Neuronal stem cell (in vitro differentiated cells): Measurements from ENCODE around the gene HYAL1.

Experiments used
- DNase-seq: peaks from one replicate; pipeline ENCODE4 v3.0.0-alpha.2; 2013; ENCODE audit warnings: low spot score
- H2AFZ ChIP-seq: one replicate; pipeline ENCODE4 v1.6.1; 2013; ENCODE audit warnings: mild to moderate bottlenecking, low read length, inconsistent platforms
- H2AK5ac ChIP-seq: 2 replicates; pipeline ENCODE4 v1.6.1; 2013; ENCODE audit warnings: low read depth, mild to moderate bottlenecking, inconsistent platforms, low read length, moderate library complexity, mixed read lengths
- H2BK120ac ChIP-seq: 2 replicates; pipeline ENCODE4 v1.6.1; 2013; ENCODE audit warnings: low read depth, mild to moderate bottlenecking, inconsistent platforms, low read length, moderate library complexity, mixed read lengths
- H2BK12ac ChIP-seq: one replicate; pipeline ENCODE4 v1.6.1; 2013; ENCODE audit warnings: low read length, inconsistent platforms
- H2BK15ac ChIP-seq: 2 replicates; pipeline ENCODE4 v1.6.1; 2013; ENCODE audit warnings: mild to moderate bottlenecking, low read length, inconsistent platforms, mixed read lengths
- H2BK5ac ChIP-seq: one replicate; pipeline ENCODE4 v1.6.1; 2013; ENCODE audit warnings: inconsistent platforms, mild to moderate bottlenecking, low read length, moderate library complexity
- H3K14ac ChIP-seq: one replicate; pipeline ENCODE4 v1.6.1; 2013; ENCODE audit warnings: low read length, inconsistent platforms
- H3K18ac ChIP-seq: 2 replicates; pipeline ENCODE4 v1.6.1; 2013; ENCODE audit warnings: low read length, inconsistent platforms
- H3K23ac ChIP-seq: 2 replicates; pipeline ENCODE4 v1.6.1; 2013; ENCODE audit warnings: low read depth, mild to moderate bottlenecking, mixed read lengths, low read length, inconsistent platforms; ENCODE audit not compliant: poor library complexity
- H3K27ac ChIP-seq: replicated peaks from 3 replicates; pipeline ENCODE4 v1.5.1; 2013; ENCODE audit warnings: low read length, inconsistent platforms
- H3K27me3 ChIP-seq, 3 experiments: 2 replicates each; pipeline ENCODE4 v1.6.1; 2013; ENCODE audit warnings: low read length in 3 of 3, mild to moderate bottlenecking in 2 of 3, inconsistent platforms in 1 of 3, low read depth in 1 of 3, mixed read lengths in 1 of 3, moderate library complexity in 1 of 3; ENCODE audit not compliant: control insufficient read depth in 3 of 3, insufficient read depth in 3 of 3
- H3K36me3 ChIP-seq, 2 donors: replicated peaks in 1 of 2; 2 replicates each; pipeline ENCODE4 v1.6.1; 2013; ENCODE audit warnings: low read length in 2 of 2; ENCODE audit not compliant: control insufficient read depth in 2 of 2, insufficient read depth in 2 of 2
- H3K4ac ChIP-seq: 2 replicates; pipeline ENCODE4 v1.6.1; 2013; ENCODE audit warnings: inconsistent platforms, mild to moderate bottlenecking, low read length, moderate library complexity
- H3K4me1 ChIP-seq, 2 donors: 1 replicate in 1 of 2; 2 replicates in 1 of 2; pipeline ENCODE4 v1.6.1; 2013; ENCODE audit warnings: low read length in 2 of 2, low read depth in 1 of 2; ENCODE audit not compliant: control insufficient read depth in 2 of 2, insufficient read depth in 1 of 2
- H3K4me2 ChIP-seq: one replicate; pipeline ENCODE4 v1.6.1; 2013; ENCODE audit warnings: mild to moderate bottlenecking, low read length, inconsistent platforms; ENCODE audit not compliant: insufficient read depth, poor library complexity, severe bottlenecking
- H3K4me3 ChIP-seq, 2 donors: 2 replicates each; pipeline ENCODE4 v1.5.1; 2013; ENCODE audit warnings: low read length in 2 of 2, mild to moderate bottlenecking in 2 of 2, inconsistent platforms in 1 of 2, moderate library complexity in 1 of 2
- H3K79me1 ChIP-seq: one replicate; pipeline ENCODE4 v1.6.1; 2013; ENCODE audit warnings: low read depth, mild to moderate bottlenecking, inconsistent platforms, low read length, moderate library complexity
- H3K9ac ChIP-seq: one replicate; pipeline ENCODE4 v1.6.1; 2013; ENCODE audit warnings: mild to moderate bottlenecking, low read depth, low read length, inconsistent platforms; ENCODE audit not compliant: poor library complexity
- H3K9me3 ChIP-seq, 2 donors: replicated peaks in 1 of 2; 2 replicates each; pipeline versions ENCODE3 to v1.6.1; 2013; ENCODE audit warnings: low read length in 2 of 2, mild to moderate bottlenecking in 2 of 2, inconsistent platforms in 1 of 2, low read depth in 1 of 2, mixed read lengths in 1 of 2, moderate library complexity in 1 of 2; ENCODE audit not compliant: control insufficient read depth in 2 of 2, insufficient read depth in 1 of 2
- H4K8ac ChIP-seq: one replicate; pipeline ENCODE4 v1.6.1; 2013; ENCODE audit warnings: low read depth, mild to moderate bottlenecking, inconsistent platforms, low read length, moderate library complexity
- H4K91ac ChIP-seq: one replicate; pipeline ENCODE4 v1.6.1; 2013; ENCODE audit warnings: low read length, low read depth, mild to moderate bottlenecking, inconsistent platforms; ENCODE audit not compliant: poor library complexity
- whole genome bisulfite sequencing, 2 donors: extraction: QIAGEN DNeasy Blood & Tissue Kit; methylation state at CpG; one replicate each; pipeline ENCODE4 v1.1.7; 2013; ENCODE audit warnings: missing lambda C conversion rate in 2 of 2, mixed read lengths in 1 of 2; ENCODE audit not compliant: insufficient read length in 2 of 2, insufficient replicate concordance in 1 of 2; ENCODE audit errors: extremely low coverage in 2 of 2; 5-methylcytosine and 5-hydroxymethylcytosine counted together

The HYAL1 gene

DNA sequence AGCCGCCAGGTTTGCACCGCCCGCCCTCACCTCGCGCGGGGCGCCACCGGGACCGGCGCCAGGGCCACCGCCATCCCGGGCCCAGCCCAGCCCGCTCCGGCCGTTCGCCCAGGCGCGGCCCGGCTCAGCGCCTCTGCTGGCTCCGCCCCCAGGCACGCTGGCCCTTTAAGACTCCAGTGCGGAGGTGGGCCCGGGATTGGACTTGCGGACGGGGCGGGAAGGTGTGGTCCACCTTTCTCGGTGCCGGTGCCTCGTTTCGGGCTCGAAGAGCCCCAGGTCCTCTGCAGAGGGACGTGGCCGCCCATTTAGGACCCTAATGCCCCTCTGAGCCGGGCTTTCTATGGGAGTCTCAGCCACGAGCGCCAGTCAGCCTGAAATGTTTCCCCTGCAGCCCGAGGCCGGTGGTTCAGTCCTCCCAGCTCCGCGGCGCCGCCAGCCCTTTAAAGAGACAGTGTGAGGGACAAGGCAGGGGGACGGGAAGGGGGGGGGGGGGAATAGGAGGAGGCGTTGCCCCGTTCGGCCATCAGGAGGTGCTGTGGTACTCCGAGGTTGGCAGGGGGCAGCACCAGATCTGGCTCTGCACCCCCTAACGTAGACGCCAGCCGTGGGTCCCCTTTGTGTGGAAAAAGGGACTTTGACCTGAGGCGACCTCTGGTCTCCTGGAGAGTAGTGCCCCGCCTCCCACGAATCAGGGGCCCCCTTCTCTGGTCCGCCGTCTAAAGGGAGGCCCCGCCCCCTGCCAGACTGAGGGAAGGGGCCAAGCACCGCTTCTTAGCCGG lies 18.2 kb upstream of the HYAL1 start:
- peak overlapping the region; percentile 82 for H3K9ac ChIP-seq
- H2BK12ac ChIP-seq, result no peak overlapping the region
- H3K4me1 ChIP-seq, result peaks cover 27 to 39% of the 10 kb centered on the region in 2 donors
- H3K4me3 ChIP-seq, result peak overlapping the region; percentile 61 to 84
- peak overlapping the region; percentile 95 for H3K4me2 ChIP-seq
- H2AFZ ChIP-seq, result peak overlapping the region; percentile 99
- peak overlapping the region; percentile 90 for H3K27ac ChIP-seq
- peak overlapping the region; percentile 99 for H2BK15ac ChIP-seq
- DNase-seq, result peak; percentile 94
- peak overlapping the region; percentile 39 for H3K14ac ChIP-seq
- H3K4ac ChIP-seq, result peak overlapping the region; percentile 66
- peaks cover 29% of the 10 kb centered on the region for H3K79me1 ChIP-seq
- H3K18ac ChIP-seq, result peak overlapping the region; percentile 99
- no peak overlapping the region for H4K8ac ChIP-seq
- peak overlapping the region; percentile 90 for H2AK5ac ChIP-seq
- peaks cover 0 to 2% of the 10 kb centered on the region in 2 donors for H3K9me3 ChIP-seq
- peak overlapping the region; percentile 98 for H2BK5ac ChIP-seq
- H3K36me3 ChIP-seq, result peaks cover 43 to 64% of the 10 kb centered on the region in 2 donors
- H3K23ac ChIP-seq, result peak overlapping the region; percentile 97
- peak overlapping the region; percentile 99 for H2BK120ac ChIP-seq
- peak overlapping the region; percentile 90 for H4K91ac ChIP-seq
- H3K27me3 ChIP-seq, result no peaks in the 10 kb centered on the region
- no CpG with 5 or more reads among the region's 59 CpGs for WGBS, 2 donors

GRCh38 chr3:50320853-50321335 lies 17.5 kb upstream of the HYAL1 start:
- Histone ChIP-seq H3K4ac (no peak overlapping the region), H3K14ac (no peak overlapping the region), H2BK120ac (peak overlapping the region; percentile 99), H3K4me1 (peaks cover 27 to 39% of the 10 kb centered on the region in 2 donors), H2AFZ (peak overlapping the region; percentile 99), H3K9ac (peak overlapping the region; percentile 82), H2BK15ac (peak overlapping the region; percentile 90), H2BK5ac (peak overlapping the region; percentile 98), H3K36me3 (peaks cover 43 to 65% of the 10 kb centered on the region in 2 donors), H4K8ac (no peak overlapping the region), H3K23ac (peak overlapping the region; percentile 97), H3K27ac (peak overlapping the region; percentile 90), H3K4me3 (peak overlapping the region; percentile 61 to 84), H3K4me2 (peak overlapping the region; percentile 95), H3K18ac (peak overlapping the region; percentile 99), H3K27me3 (no peaks in the 10 kb centered on the region), H2BK12ac (no peak overlapping the region), H2AK5ac (peak overlapping the region; percentile 93), H3K79me1 (peaks cover 29% of the 10 kb centered on the region), H4K91ac (no peak overlapping the region), H3K9me3 (peaks cover 0 to 2% of the 10 kb centered on the region in 2 donors)
- peak; percentile 90 for DNase-seq
- no CpG with 5 or more reads among the region's 45 CpGs for WGBS, 2 donors

GRCh38 chr3:50319894-50320625 lies 16.7 kb upstream of the HYAL1 start:
- Histone ChIP-seq H3K79me1 (peaks cover 33% of the 10 kb centered on the region), H3K9me3 (peaks cover 0 to 4% of the 10 kb centered on the region in 2 donors), H3K9ac (peak overlapping the region; percentile 80), H3K4me2 (peak overlapping the region; percentile 95), H3K27me3 (no peaks in the 10 kb centered on the region), H3K14ac (peak overlapping the region; percentile 57), H3K4me3 (peak overlapping the region; percentile 61 to 84), H4K8ac (peak overlapping the region; percentile 55), H2BK12ac (peak overlapping the region; percentile 41), H3K18ac (peak overlapping the region; percentile 76), H3K4ac (no peak overlapping the region), H4K91ac (peak overlapping the region; percentile 94), H3K23ac (peak overlapping the region; percentile 56), H2AK5ac (peak overlapping the region; percentile 93), H3K36me3 (peaks cover 46 to 63% of the 10 kb centered on the region in 2 donors), H2AFZ (no peak overlapping the region), H2BK5ac (no peak overlapping the region), H2BK120ac (no peak overlapping the region), H3K4me1 (peaks cover 27 to 39% of the 10 kb centered on the region in 2 donors), H2BK15ac (peak overlapping the region; percentile 90), H3K27ac (peak overlapping the region; percentile 71)
- no CpG with 5 or more reads among the region's 29 CpGs for WGBS, 2 donors
- DNase-seq, result no peak
